K562 (cell line): Measurements from ENCODE around the gene TALDO1. TPM values are rescaled to one million over a fixed set of nuclear protein-coding genes. Genes with fewer than 3 reads are reported as not detected.

Experiments used
- BHLHE40 ChIP-seq: IDR thresholded peaks from 2 replicates; pipeline ENCODE4 v1.6.1; 2011; ENCODE audit warnings: low read length, improper control_type of control experiment
- FOXA1 ChIP-seq: fragments of 450-650 bp; IDR thresholded peaks from 2 replicates; pipeline ENCODE4 v1.6.1; 2016; ENCODE audit warnings: mild to moderate bottlenecking, borderline replicate concordance
- HMG20B ChIP-seq: fragments of 250-450 bp; sonication (Bioruptor Pico); IDR thresholded peaks from 2 replicates; pipeline ENCODE4 v1.5.0; 2021; ENCODE audit warnings: mild to moderate bottlenecking
- MAX ChIP-seq: sonication (generic); formaldehyde crosslinking; IDR thresholded peaks from 2 replicates; pipeline ENCODE4 v1.9.0; 2022; ENCODE audit warnings: mild to moderate bottlenecking, missing genetic modification reagents
- MECOM ChIP-seq: fragments of 250-450 bp; sonication (Bioruptor Pico); IDR thresholded peaks from 2 replicates; pipeline ENCODE4 v1.8.0; 2022; ENCODE audit warnings: inconsistent platforms
- MGA ChIP-seq: fragments of 450-650 bp; IDR thresholded peaks from 2 replicates; pipeline ENCODE4 v1.6.1; 2016; ENCODE audit warnings: mild to moderate bottlenecking, moderate library complexity
- POLR2AphosphoS2 ChIP-seq: IDR thresholded peaks from 2 replicates; pipeline ENCODE4 v1.6.1; 2012; ENCODE audit warnings: low read length, improper control_type of control experiment
- TAF1 ChIP-seq: IDR thresholded peaks from 2 replicates; pipeline ENCODE4 v1.6.1; 2011; ENCODE audit warnings: mild to moderate bottlenecking, low read length, moderate library complexity; ENCODE audit not compliant: insufficient read depth, control insufficient read depth, severe bottlenecking; ENCODE audit errors: extremely low read depth
- ZBTB33 ChIP-seq: sonication (generic); formaldehyde crosslinking; IDR thresholded peaks from 2 replicates; pipeline ENCODE4 v1.8.1; 2023; ENCODE audit warnings: mild to moderate bottlenecking, missing genetic modification reagents
- ZNF639 ChIP-seq, 2 experiments: fragments of 200-800 bp in 1 of 2; sonication (Bioruptor generic) in 1 of 2; sonication (generic) in 1 of 2; formaldehyde crosslinking in 1 of 2; IDR thresholded peaks in 1 of 2; conservative IDR thresholded peaks in 1 of 2; 2 replicates each; pipeline versions ENCODE4 v1.5.0 to v1.6.1; 2016 to 2020; ENCODE audit warnings: missing compliant biosample characterization in 1 of 2, missing genetic modification characterization in 1 of 2, missing genetic modification reagents in 1 of 2
- ZNF76 ChIP-seq: fragments of 250-450 bp; sonication (Bioruptor Pico); IDR thresholded peaks from 2 replicates; pipeline ENCODE4 v1.4.0; 2020; ENCODE audit warnings: mild to moderate bottlenecking, moderate library complexity, borderline replicate concordance
- polyA plus RNA-seq, 8 experiments: library from polyadenylated mRNA; depleted of rRNA in 4 of 8; stranded (reverse) in 5 of 8; unstranded in 3 of 8; fragments of >200 nt; fragmentation: Nextera tagmentation in 2 of 8; fragmentation: Illumina TruSeq in 1 of 8; extraction: Ambion mirVana in 2 of 8; extraction: Trizol in 1 of 8; gene quantifications; 2 replicates each; pipeline versions ENCODE4 v1.2.1 to v1.2.3, GENCODE V29; 2011 to 2014; ENCODE audit warnings: inconsistent platforms in 1 of 8, missing spikeins in 1 of 8
- total RNA-seq, 7 experiments: library from RNA; depleted of rRNA in 6 of 7; stranded (reverse); fragments of >200 nt in 6 of 7; fragmentation: Illumina TruSeq in 2 of 7; extraction: Trizol in 2 of 7; gene quantifications; 2 replicates each; pipeline versions ENCODE4 v1.2.1 to v1.2.3, GENCODE V29; 2011 to 2021; ENCODE audit warnings: low replicate concordance in 1 of 7

The TALDO1 gene
- total and polyA plus RNA-seq, 9 of the 15 experiments (the other 6 are each of a cell fraction or from before 2014, with no cell fraction given), result 260 to 541 (median 441) TPM

- TF ChIP-seq HMG20B (CRISPR knock-in tag), result no peak
- TF ChIP-seq MAX (CRISPR knock-in tag), result peak; percentile 71
- TF ChIP-seq MGA, result peak; percentile 95
- no peak for TF ChIP-seq BHLHE40
- no peak for TF ChIP-seq POLR2AphosphoS2
- 0 out of 2 replicates have a peak, but pooled peaks have one; percentile 41 for TF ChIP-seq MECOM (CRISPR knock-in tag)
- no peak for TF ChIP-seq TAF1
- no peak for TF ChIP-seq ZNF76
- TF ChIP-seq ZNF639 (CRISPR knock-in tag; conservative IDR thresholded peaks at IDR 0.05 in 1 of 2, IDR thresholded peaks at IDR 0.05 in 1 of 2), result peak in 1 of 2 experiments; percentile 10; a peak in 1 of 4 replicates
- TF ChIP-seq FOXA1, result no peak
- 0 out of 2 replicates have a peak, but pooled peaks have one; percentile 17 for TF ChIP-seq ZBTB33 (CRISPR knock-in tag)
These were observed 719 bp downstream of the TALDO1 start (continued) for GRCh38 chr11:748007-748359.
